GM12872 (cell line): Measurements from ENCODE around the gene NFKBIZ.

Source experiments
- CTCF ChIP-seq: IDR thresholded peaks from 3 replicates; pipeline ENCODE4 v1.5.1; 2011; ENCODE audit warnings: low read depth, mild to moderate bottlenecking, low read length, moderate library complexity; ENCODE audit not compliant: insufficient read depth

Gene NFKBIZ

GRCh38 chr3:101836652-101837598 lies 12.4 kb upstream of the NFKBIZ start:
- no peak for TF ChIP-seq CTCF

GRCh38 chr3:101838691-101839090 lies 10.6 kb upstream of the NFKBIZ start:
- TF ChIP-seq CTCF, result no peak

GRCh38 chr3:101840066-101840465 lies 9.2 kb upstream of the NFKBIZ start:
- TF ChIP-seq CTCF, result no peak

- TF ChIP-seq CTCF, result no peak
These were observed 6.9 kb upstream of the NFKBIZ start for GRCh38 chr3:101842245-101842934.

GRCh38 chr3:101842935-101843330 lies 6.4 kb upstream of the NFKBIZ start:
- no peak for TF ChIP-seq CTCF

- no peak for TF ChIP-seq CTCF
These were observed 3.9 kb upstream of the NFKBIZ start for GRCh38 chr3:101845425-101845824.

- TF ChIP-seq CTCF, result no peak
These were observed 2.6 kb upstream of the NFKBIZ start for GRCh38 chr3:101846709-101847108.
